Measurements from ENCODE around the gene SCFD2. TPM values are rescaled to one million over a fixed set of nuclear protein-coding genes. Genes with fewer than 3 reads are reported as not detected.

The SCFD2 gene
- polyA plus RNA-seq, 1 donor from 2014 or later: 5.0 TPM

DNA sequence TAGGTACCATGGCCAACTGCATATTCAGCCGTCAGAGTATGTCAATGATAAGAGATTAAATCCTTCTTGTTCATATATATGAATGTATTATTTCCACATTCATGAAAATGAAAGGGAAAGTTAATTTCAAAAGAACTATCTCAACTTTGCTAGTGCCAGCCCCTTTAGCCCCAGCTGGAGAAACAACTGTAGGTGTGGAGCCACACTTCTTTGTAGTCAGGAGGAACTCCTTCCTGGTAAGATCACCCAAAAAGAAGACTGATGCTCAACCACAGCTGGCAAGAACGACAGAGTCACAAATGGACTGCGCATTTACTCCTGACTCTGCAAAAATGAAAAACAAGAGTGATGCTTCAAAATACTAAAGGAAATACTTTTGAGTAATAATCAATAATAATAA is 367.4 kb downstream of the SCFD2 start:
- Histone ChIP-seq H3K27ac (ENCODE audit: low read length) (no peak overlapping the region), H3K9me2 (ENCODE audit: insufficient read depth, low read length) (no peaks in the 10 kb centered on the region), H3K36me3 (ENCODE audit: insufficient read depth, low read length) (no peaks in the 10 kb centered on the region), H3K4me2 (ENCODE audit: low read length) (no peak overlapping the region), H3K4me3 (ENCODE audit: low read length) (no peak overlapping the region), H2AFZ (ENCODE audit: low read depth, low read length) (no peak overlapping the region), H3K9ac (ENCODE audit: low read length) (no peak overlapping the region), H3K27me3 (ENCODE audit: insufficient read depth, low read depth, low read length) (no peaks in the 10 kb centered on the region), H4K20me1 (ENCODE audit: insufficient read depth) (no peaks in the 10 kb centered on the region), H3F3A (ENCODE audit: insufficient read depth, low read length, poor library complexity, severe bottlenecking) (no peaks in the 10 kb centered on the region), H3K9me3 (ENCODE audit: low read length) (no peaks in the 10 kb centered on the region), H3K79me2 (replicated peaks; ENCODE audit: insufficient read depth, low read length) (no peaks in the 10 kb centered on the region)
- TF ChIP-seq EZH2 (IDR thresholded peaks at IDR 0.05; ENCODE audit: borderline replicate concordance, insufficient read depth, low read length, poor library complexity, severe bottlenecking) (no peak), EP300 (conservative IDR thresholded peaks at IDR 0.05; ENCODE audit: poor library complexity, severe bottlenecking) (no peak), POLR2AphosphoS5 (IDR thresholded peaks at IDR 0.05) (no peak), TAF1 (IDR thresholded peaks at IDR 0.05; ENCODE audit: low read depth) (no peak)
- TF ChIP-seq, protein P1, sequence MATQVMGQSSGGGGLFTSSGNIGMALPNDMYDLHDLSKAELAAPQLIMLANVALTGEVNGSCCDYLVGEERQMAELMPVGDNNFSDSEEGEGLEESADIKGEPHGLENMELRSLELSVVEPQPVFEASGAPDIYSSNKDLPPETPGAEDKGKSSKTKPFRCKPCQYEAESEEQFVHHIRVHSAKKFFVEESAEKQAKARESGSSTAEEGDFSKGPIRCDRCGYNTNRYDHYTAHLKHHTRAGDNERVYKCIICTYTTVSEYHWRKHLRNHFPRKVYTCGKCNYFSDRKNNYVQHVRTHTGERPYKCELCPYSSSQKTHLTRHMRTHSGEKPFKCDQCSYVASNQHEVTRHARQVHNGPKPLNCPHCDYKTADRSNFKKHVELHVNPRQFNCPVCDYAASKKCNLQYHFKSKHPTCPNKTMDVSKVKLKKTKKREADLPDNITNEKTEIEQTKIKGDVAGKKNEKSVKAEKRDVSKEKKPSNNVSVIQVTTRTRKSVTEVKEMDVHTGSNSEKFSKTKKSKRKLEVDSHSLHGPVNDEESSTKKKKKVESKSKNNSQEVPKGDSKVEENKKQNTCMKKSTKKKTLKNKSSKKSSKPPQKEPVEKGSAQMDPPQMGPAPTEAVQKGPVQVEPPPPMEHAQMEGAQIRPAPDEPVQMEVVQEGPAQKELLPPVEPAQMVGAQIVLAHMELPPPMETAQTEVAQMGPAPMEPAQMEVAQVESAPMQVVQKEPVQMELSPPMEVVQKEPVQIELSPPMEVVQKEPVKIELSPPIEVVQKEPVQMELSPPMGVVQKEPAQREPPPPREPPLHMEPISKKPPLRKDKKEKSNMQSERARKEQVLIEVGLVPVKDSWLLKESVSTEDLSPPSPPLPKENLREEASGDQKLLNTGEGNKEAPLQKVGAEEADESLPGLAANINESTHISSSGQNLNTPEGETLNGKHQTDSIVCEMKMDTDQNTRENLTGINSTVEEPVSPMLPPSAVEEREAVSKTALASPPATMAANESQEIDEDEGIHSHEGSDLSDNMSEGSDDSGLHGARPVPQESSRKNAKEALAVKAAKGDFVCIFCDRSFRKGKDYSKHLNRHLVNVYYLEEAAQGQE (IDR thresholded peaks at IDR 0.05; ENCODE audit: borderline replicate concordance): no peak
- TF ChIP-seq, protein P2, sequence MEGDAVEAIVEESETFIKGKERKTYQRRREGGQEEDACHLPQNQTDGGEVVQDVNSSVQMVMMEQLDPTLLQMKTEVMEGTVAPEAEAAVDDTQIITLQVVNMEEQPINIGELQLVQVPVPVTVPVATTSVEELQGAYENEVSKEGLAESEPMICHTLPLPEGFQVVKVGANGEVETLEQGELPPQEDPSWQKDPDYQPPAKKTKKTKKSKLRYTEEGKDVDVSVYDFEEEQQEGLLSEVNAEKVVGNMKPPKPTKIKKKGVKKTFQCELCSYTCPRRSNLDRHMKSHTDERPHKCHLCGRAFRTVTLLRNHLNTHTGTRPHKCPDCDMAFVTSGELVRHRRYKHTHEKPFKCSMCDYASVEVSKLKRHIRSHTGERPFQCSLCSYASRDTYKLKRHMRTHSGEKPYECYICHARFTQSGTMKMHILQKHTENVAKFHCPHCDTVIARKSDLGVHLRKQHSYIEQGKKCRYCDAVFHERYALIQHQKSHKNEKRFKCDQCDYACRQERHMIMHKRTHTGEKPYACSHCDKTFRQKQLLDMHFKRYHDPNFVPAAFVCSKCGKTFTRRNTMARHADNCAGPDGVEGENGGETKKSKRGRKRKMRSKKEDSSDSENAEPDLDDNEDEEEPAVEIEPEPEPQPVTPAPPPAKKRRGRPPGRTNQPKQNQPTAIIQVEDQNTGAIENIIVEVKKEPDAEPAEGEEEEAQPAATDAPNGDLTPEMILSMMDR (IDR thresholded peaks at IDR 0.05; ENCODE audit: poor library complexity, severe bottlenecking): no peak

DNA sequence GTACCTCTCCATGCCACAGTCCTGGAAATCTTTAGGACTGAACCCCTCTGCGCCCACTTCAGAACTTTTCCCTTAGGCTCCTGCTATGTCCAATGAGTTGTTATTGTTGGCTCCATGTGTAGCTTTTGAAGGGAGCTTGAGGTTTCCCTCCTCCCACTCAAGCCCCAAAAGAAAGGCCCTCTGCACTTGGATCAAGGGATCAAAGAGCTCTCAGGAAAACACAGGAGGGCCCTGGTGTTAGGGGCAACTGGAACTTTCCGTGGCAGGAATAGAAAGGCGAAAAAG is 368.8 kb downstream of the SCFD2 start:
- Histone ChIP-seq H3K4me3 (ENCODE audit: low read length) (no peak overlapping the region), H3K9me2 (ENCODE audit: insufficient read depth, low read length) (no peaks in the 10 kb centered on the region), H3K36me3 (ENCODE audit: insufficient read depth, low read length) (no peaks in the 10 kb centered on the region), H3F3A (ENCODE audit: insufficient read depth, low read length, poor library complexity, severe bottlenecking) (no peaks in the 10 kb centered on the region), H3K27ac (ENCODE audit: low read length) (no peak overlapping the region), H3K27me3 (ENCODE audit: insufficient read depth, low read depth, low read length) (no peaks in the 10 kb centered on the region), H4K20me1 (ENCODE audit: insufficient read depth) (no peaks in the 10 kb centered on the region), H3K9ac (ENCODE audit: low read length) (no peak overlapping the region), H3K79me2 (replicated peaks; ENCODE audit: insufficient read depth, low read length) (no peaks in the 10 kb centered on the region), H3K4me2 (ENCODE audit: low read length) (no peak overlapping the region), H3K9me3 (ENCODE audit: low read length) (no peaks in the 10 kb centered on the region), H2AFZ (ENCODE audit: low read depth, low read length) (no peak overlapping the region)
- TF ChIP-seq RAD21 (conservative IDR thresholded peaks at IDR 0.05): no peak
- no peak for TF ChIP-seq EP300 (conservative IDR thresholded peaks at IDR 0.05; ENCODE audit: poor library complexity, severe bottlenecking)
- no peak for TF ChIP-seq POLR2AphosphoS5 (IDR thresholded peaks at IDR 0.05)
- TF ChIP-seq SMC3 (conservative IDR thresholded peaks at IDR 0.05; ENCODE audit: poor library complexity): no peak
- TF ChIP-seq, protein P2 (IDR thresholded peaks at IDR 0.05; ENCODE audit: poor library complexity, severe bottlenecking): no peak
- no peak for TF ChIP-seq MXI1 (conservative IDR thresholded peaks at IDR 0.05; ENCODE audit: poor library complexity, severe bottlenecking)
- TF ChIP-seq, protein P1 (IDR thresholded peaks at IDR 0.05; ENCODE audit: borderline replicate concordance): no peak
- no peak for TF ChIP-seq EZH2 (IDR thresholded peaks at IDR 0.05; ENCODE audit: borderline replicate concordance, insufficient read depth, low read length, poor library complexity, severe bottlenecking)
- no peak for TF ChIP-seq TAF1 (IDR thresholded peaks at IDR 0.05; ENCODE audit: low read depth)
